GM12878 (cell line): Measurements from ENCODE around the gene ABCG2. TPM values are rescaled to one million over a fixed set of nuclear protein-coding genes. Genes with fewer than 3 reads are reported as not detected.

ENCODE experiments used
- ATAC-seq: fragments of 200-7000 bp; cut with Tn5 transposase; 3 replicates; pipeline ENCODE4 v1.9.1; 2020; ENCODE audit warnings: mild to moderate bottlenecking, moderate library complexity
- Bru-seq: library from RNA; stranded (reverse); fragments of 400-500 nt; gene quantifications from one replicate; lab custom pipeline; 2021; lab: Mats Ljungman, UMichigan
- BruChase-seq, 2 experiments: library from RNA; stranded (reverse); fragments of 400-500 nt; gene quantifications; one replicate each; lab custom pipeline; 2021; lab: Mats Ljungman, UMichigan
- BruUV-seq: library from RNA; stranded (reverse); fragments of 400-500 nt; replicated peaks from 2 replicates; lab custom pipeline; 2021; lab: Mats Ljungman, UMichigan
- CTCF ChIA-PET: fragments of 300-600 bp; sonication (Branson Sonifier 250); formaldehyde crosslinking; extraction: SDS; loops from one replicate; lab custom pipeline; 2021; ENCODE audit warnings: inconsistent platforms; lab: Yijun Ruan, JAX
- POLR2A ChIA-PET: fragments of 350-600 bp; formaldehyde crosslinking; extraction: SDS; loops from one replicate; lab custom pipeline; 2021; ENCODE audit warnings: inconsistent platforms; lab: Charles Lee
- RAD21 ChIA-PET: fragments of 300-600 bp; sonication (Branson Sonifier 250); formaldehyde crosslinking; loops from one replicate; lab custom pipeline; 2023; ENCODE audit warnings: antibody characterized with exemption; ENCODE audit not compliant: unreplicated experiment; lab: Charles Lee
- SMC1A ChIA-PET: fragments of 300-600 bp; sonication (Branson Sonifier 250); formaldehyde crosslinking; loops from one replicate; lab custom pipeline; 2023; ENCODE audit not compliant: unreplicated experiment, uncharacterized antibody; lab: Charles Lee
- DNase-seq: peaks from one replicate; pipeline ENCODE4 v3.0.0-alpha.2; 2011; ENCODE audit warnings: low read depth, low spot score
- FAIRE-seq: peaks from 3 replicates; lab custom pipeline; 2011; peaks lifted over from hg19 to GRCh38; lab: Jason Lieb, UNC
- H2AFZ ChIP-seq: 2 replicates; pipeline ENCODE4 v1.6.0; 2011; ENCODE audit warnings: low read depth, low read length, control low read depth; ENCODE audit not compliant: control insufficient read depth
- H3K27ac ChIP-seq: 2 replicates; pipeline ENCODE4 v1.5.1; 2011; ENCODE audit warnings: control low read depth; ENCODE audit not compliant: control insufficient read depth, insufficient read depth
- H3K27me3 ChIP-seq, 2 experiments: replicated peaks in 1 of 2; 2 replicates each; pipeline versions ENCODE4 v1.6.0 to v1.6.1; 2011; ENCODE audit warnings: low read length in 1 of 2; ENCODE audit not compliant: control insufficient read depth in 2 of 2, insufficient read depth in 2 of 2
- H3K36me3 ChIP-seq, 2 experiments: 2 replicates each; pipeline ENCODE4 v1.5.1; 2011; ENCODE audit warnings: low read length in 1 of 2; ENCODE audit not compliant: control insufficient read depth in 2 of 2, insufficient read depth in 2 of 2
- H3K4me1 ChIP-seq: 2 replicates; pipeline ENCODE4 v1.6.1; 2011; ENCODE audit warnings: mild to moderate bottlenecking, low read length, moderate library complexity, mixed read lengths; ENCODE audit not compliant: control insufficient read depth, insufficient read depth
- H3K4me2 ChIP-seq: 2 replicates; pipeline ENCODE4 v1.6.0; 2011; ENCODE audit warnings: control low read depth; ENCODE audit not compliant: control insufficient read depth, insufficient read depth
- H3K4me3 ChIP-seq: fragments of 200-600 bp; sonication (generic); 2 replicates; pipeline ENCODE4 v1.5.1; 2016
- H3K79me2 ChIP-seq: 2 replicates; pipeline ENCODE4 v1.6.0; 2011; ENCODE audit warnings: low read length; ENCODE audit not compliant: control insufficient read depth, insufficient read depth
- H3K9ac ChIP-seq: 2 replicates; pipeline ENCODE4 v1.8.0; 2011; ENCODE audit warnings: low read length, control low read depth, mixed read lengths; ENCODE audit not compliant: control insufficient read depth, insufficient read depth
- H3K9me3 ChIP-seq: replicated peaks from 3 replicates; pipeline ENCODE4 v1.5.1; 2011; ENCODE audit warnings: mild to moderate bottlenecking, low read length; ENCODE audit not compliant: control insufficient read depth, insufficient read depth
- H4K20me1 ChIP-seq: 2 replicates; pipeline ENCODE4 v1.6.0; 2011; ENCODE audit not compliant: control insufficient read depth, insufficient read depth
- EP300 ChIP-seq, 2 experiments: fragments of 150-350 bp in 1 of 2; IDR thresholded peaks; 2 replicates each; pipeline ENCODE4 v1.6.1; 2011 to 2012; ENCODE audit warnings: low read depth in 2 of 2, low read length in 2 of 2, borderline replicate concordance in 1 of 2, improper control_type of control experiment in 1 of 2, inconsistent platforms in 1 of 2; ENCODE audit not compliant: control insufficient read depth in 1 of 2
- NR2F1 ChIP-seq: fragments of 450-650 bp; conservative IDR thresholded peaks from 2 replicates; pipeline ENCODE4 v1.6.1; 2017; ENCODE audit warnings: mild to moderate bottlenecking
- WGBS: methylation state at CpG from one replicate; pipeline ENCODE4 v1.1.6; 2016; ENCODE audit warnings: low lambda C conversion rate; ENCODE audit not compliant: insufficient replicate concordance, insufficient coverage; ENCODE audit errors: missing lambda C conversion rate; 5-methylcytosine and 5-hydroxymethylcytosine counted together
- in situ Hi-C: fragments of 300-500 bp; cut with MboI; formaldehyde crosslinking; loops from 9 replicates; pipeline ENCODE4 v1.14.3; 2018; ENCODE audit warnings: mixed read lengths
- intact Hi-C: fragments of 100-400 bp; cut with micrococcal nuclease; formaldehyde crosslinking; loops from one replicate; pipeline ENCODE4 v1.14.2; 2022; ENCODE audit not compliant: unreplicated experiment
- long read RNA-seq, 2 experiments: library from polyadenylated mRNA; unstranded; transcript quantifications; one replicate each; pipeline ENCODE4 v2.0.0, GENCODE V29; 2019 to 2020
- polyA minus RNA-seq, 3 experiments: library from RNA; depleted of rRNA, polyadenylated mRNA; stranded (reverse); fragments of >200 nt; gene quantifications; 2 replicates each; pipeline ENCODE4 v1.2.3, GENCODE V29; 2011
- polyA plus RNA-seq, 11 experiments: library from polyadenylated mRNA; depleted of rRNA in 4 of 11; unstranded in 6 of 11; stranded (reverse) in 5 of 11; fragments of >200 nt; fragmentation: Nextera tagmentation in 4 of 11; fragmentation: Illumina TruSeq in 1 of 11; extraction: Ambion mirVana in 4 of 11; extraction: Trizol in 1 of 11; gene quantifications; 1 replicate in 1 of 11; 2 replicates in 10 of 11; pipeline versions ENCODE4 v1.2.1 to v1.2.3, GENCODE V29; 2011 to 2016; ENCODE audit warnings: inconsistent platforms in 2 of 11, missing spikeins in 2 of 11, low read depth in 1 of 11
- total RNA-seq, 4 experiments: library from RNA; depleted of rRNA in 3 of 4; stranded (reverse); fragments of >200 nt in 3 of 4; fragmentation: Illumina TruSeq in 1 of 4; extraction: Trizol in 1 of 4; gene quantifications; 2 replicates each; pipeline versions ENCODE4 v1.2.1 to v1.2.3, GENCODE V29; 2013 to 2021

The ABCG2 gene
- total RNA-seq (2013; cell fraction: nucleolus; rRNA removed) = not detected in 2 replicates
- total RNA-seq (2014; rRNA removed) = 0.06 TPM in 1 of 2 replicates, not detected in the other
- total RNA-seq (2014; rRNA removed; fragmentation: Illumina TruSeq; extraction: Trizol) = 0.04 TPM in 1 of 2 replicates, not detected in the other
- not detected in 2 replicates for total RNA-seq (2021)
- not detected for polyA plus RNA-seq (2011; ENCODE audit: low read depth)
- polyA plus RNA-seq (2011; rRNA removed) = not detected in 2 replicates
- polyA plus RNA-seq (2011; cell fraction: cytosol; rRNA removed) = 0.02 TPM in 1 of 2 replicates, not detected in the other
- polyA plus RNA-seq (2011; cell fraction: nucleus; rRNA removed) = not detected in 2 replicates
- 0.03 TPM in 1 of 2 replicates, not detected in the other for polyA plus RNA-seq (2012)
- polyA plus RNA-seq (2014; fragmentation: Illumina TruSeq; extraction: Trizol) = 0.03 TPM in 2 replicates
- not detected for polyA plus RNA-seq (2014; fragmentation: Nextera tagmentation; extraction: Ambion mirVana)
- polyA plus RNA-seq (2014; rRNA removed) = not detected in 2 replicates
- polyA plus RNA-seq (2016; fragmentation: Nextera tagmentation; extraction: Ambion mirVana) = not detected
- not detected in 2 replicates for polyA minus RNA-seq (2011; rRNA and poly(A)+ RNA removed)
- polyA minus RNA-seq (2011; cell fraction: cytosol; rRNA and poly(A)+ RNA removed) = not detected in 2 replicates
- polyA minus RNA-seq (2011; cell fraction: nucleus; rRNA and poly(A)+ RNA removed) = not detected in 2 replicates
- percentile 17 among the genes with signal in this experiment for Bru-seq, nascent RNA
- BruChase-seq, experiment 1, labeled RNA remaining after a 6-hour chase = percentile 15 among the genes with signal in this experiment
- percentile 25 among the genes with signal in this experiment for BruChase-seq, experiment 2, labeled RNA remaining after a 2-hour chase
- long read RNA-seq, experiment 1 = 0 reads
- long read RNA-seq, experiment 2 = 0 reads

GRCh38 chr4:88158489-88159228 lies at the start of gene ABCG2:
Gene ABCG2 (minus strand): TSS chr4:88158639. CDS start chr4:88139995, 18,644 bp downstream.
- Histone ChIP-seq H3K79me2 (no peaks in the 10 kb centered on the region), H3K27me3 (peaks cover 4 to 5% of the 10 kb centered on the region in 2 experiments; a peak in 3 of 4 replicates), H3K27ac (no peak within 1 kb of the TSS), H3K9me3 (no peaks in the 10 kb centered on the region), H3K4me1 (peaks cover 2% of the 10 kb centered on the region; the same call in 1 of the 2 replicates), H4K20me1 (no peaks in the 10 kb centered on the region), H3K4me3 (peak within 1 kb of the TSS; percentile 61), H3K36me3 (no peaks in the 10 kb centered on the region), H2AFZ (peak within 1 kb of the TSS; percentile 47), H3K4me2 (peak within 1 kb of the TSS; percentile 88), H3K9ac (no peak within 1 kb of the TSS; the same call in 1 of the 2 replicates)
- ChIA-PET CTCF (no interaction called here), RAD21 (no interaction called here), SMC1A (no interaction called here), POLR2A (no interaction called here)
- no TSS peak for BruUV-seq
- WGBS = 2% methylated on average over 67 of the region's 70 CpGs
- intact Hi-C loops (no loop called here), in situ Hi-C loops (no loop called here)
- TF ChIP-seq EP300 (IDR thresholded peaks at IDR 0.05; ENCODE audit: borderline replicate concordance in 1 of 2, control insufficient read depth in 1 of 2, low read depth in 2 of 2, low read length in 2 of 2) (no peak), NR2F1 (peak; percentile 52; the same call in 1 of the 2 replicates)
- FAIRE-seq (no peak), DNase-seq (no peak), ATAC-seq (peak; percentile 53)
